GM19467 (cell line): Measurements from ENCODE around the gene CAMK2N2.

Experiments used
- ATAC-seq: cut with Tn5 transposase; IDR thresholded peaks from one replicate; pipeline ENCODE4 v1.9.1; 2021; ENCODE audit warnings: mild to moderate bottlenecking, moderate library complexity; ENCODE audit not compliant: unreplicated experiment

The CAMK2N2 gene

GRCh38 chr3:184240384-184241140 is 20.8 kb downstream of the CAMK2N2 start:
- no peak for ATAC-seq

GRCh38 chr3:184239708-184240107 is 21.6 kb downstream of the CAMK2N2 start:
- no peak for ATAC-seq

- no peak for ATAC-seq
Measured at GRCh38 chr3:184239221-184239620, 22.1 kb downstream of the CAMK2N2 start.

GRCh38 chr3:184238246-184238818 is 23.0 kb downstream of the CAMK2N2 start:
- no peak for ATAC-seq

- no peak for ATAC-seq
Measured at GRCh38 chr3:184237807-184238206, 23.5 kb downstream of the CAMK2N2 start.

- ATAC-seq, result no peak
Measured at GRCh38 chr3:184237211-184237610, 24.1 kb downstream of the CAMK2N2 start.

- ATAC-seq, result no peak
Measured at GRCh38 chr3:184236636-184237035, 24.7 kb downstream of the CAMK2N2 start.

- no peak for ATAC-seq
Measured at GRCh38 chr3:184236033-184236410, 25.3 kb downstream of the CAMK2N2 start.

GRCh38 chr3:184235381-184236032 is 25.8 kb downstream of the CAMK2N2 start:
- no peak for ATAC-seq

- no peak for ATAC-seq
Measured at GRCh38 chr3:184234671-184235380, 26.5 kb downstream of the CAMK2N2 start.

- ATAC-seq, result no peak
Measured at GRCh38 chr3:184234224-184234623, 27.1 kb downstream of the CAMK2N2 start.

GRCh38 chr3:184233127-184233843 is 28.1 kb downstream of the CAMK2N2 start:
- no peak for ATAC-seq

GRCh38 chr3:184231671-184232070 is 29.7 kb downstream of the CAMK2N2 start:
- ATAC-seq, result no peak

- ATAC-seq, result no peak
Measured at GRCh38 chr3:184230603-184231528, 30.5 kb downstream of the CAMK2N2 start.

GRCh38 chr3:184230081-184230602 is 31.2 kb downstream of the CAMK2N2 start:
- ATAC-seq, result no peak

GRCh38 chr3:184229394-184230080 is 31.8 kb downstream of the CAMK2N2 start, which contains the start of gene VWA5B2:
Gene VWA5B2 (plus strand): TSS chr3:184229585. CDS start chr3:184230529, 944 bp downstream.
- peak; percentile 82 for ATAC-seq

- no peak for ATAC-seq
Measured at GRCh38 chr3:184228376-184229137, 32.8 kb downstream of the CAMK2N2 start.

- ATAC-seq, result no peak
Measured at GRCh38 chr3:184227481-184227935, 33.8 kb downstream of the CAMK2N2 start.
